NT2/D1 (cell line): Measurements from ENCODE around the gene CFTR.

Experiments
- SUZ12 ChIP-seq: IDR thresholded peaks from 2 replicates; pipeline ENCODE4 v1.6.1; 2011; ENCODE audit not compliant: insufficient read length, insufficient read depth; ENCODE audit errors: extremely low read depth
- YY1 ChIP-seq: IDR thresholded peaks from 2 replicates; pipeline ENCODE4 v1.6.1; 2011; ENCODE audit not compliant: insufficient read length, insufficient read depth

GRCh38 chr7:117679120-117679519 is 199.3 kb downstream of the CFTR start:
- no peak for TF ChIP-seq SUZ12
- TF ChIP-seq YY1: no peak
